H1 (cell line): ENCODE data around the gene NCEH1.

Source experiments
- CBX8 ChIP-seq: fragments of 300-800, 300-1000 bp; sonication (generic); IDR thresholded peaks from 2 replicates; pipeline ENCODE4 v1.7.1; 2016; ENCODE audit warnings: low read depth, low read length, borderline replicate concordance
- EZH2 ChIP-seq: fragments of 200-600 bp; sonication (generic); IDR thresholded peaks from 2 replicates; pipeline ENCODE4 v1.7.1; 2012; ENCODE audit warnings: low read depth, mild to moderate bottlenecking, moderate library complexity, low read length, inconsistent platforms; ENCODE audit not compliant: severe bottlenecking
- FOSL1 ChIP-seq: IDR thresholded peaks from 2 replicates; pipeline ENCODE4 v1.6.1; 2011; ENCODE audit warnings: mild to moderate bottlenecking, low read depth, low read length, moderate library complexity; ENCODE audit not compliant: insufficient read depth
- JUN ChIP-seq: IDR thresholded peaks from 2 replicates; pipeline ENCODE4 v1.6.1; 2011; ENCODE audit warnings: low read depth, mild to moderate bottlenecking, improper control_type of control experiment, low read length
- NRF1 ChIP-seq: IDR thresholded peaks from 2 replicates; pipeline ENCODE4 v1.6.1; 2011; ENCODE audit warnings: mild to moderate bottlenecking, low read depth, low read length, improper control_type of control experiment
- POLR2A ChIP-seq, 2 experiments: IDR thresholded peaks; 1 replicate in 1 of 2; 2 replicates in 1 of 2; pipeline ENCODE4 v1.6.1; 2011; ENCODE audit warnings: low read depth in 2 of 2, low read length in 2 of 2, mild to moderate bottlenecking in 2 of 2; ENCODE audit errors: control extremely low read depth in 1 of 2
- POLR2AphosphoS5 ChIP-seq: IDR thresholded peaks from 2 replicates; pipeline ENCODE4 v1.6.1; 2011; ENCODE audit warnings: low read depth, low read length
- RFX5 ChIP-seq: IDR thresholded peaks from 2 replicates; pipeline ENCODE4 v1.6.1; 2011; ENCODE audit warnings: low read depth, low read length, improper control_type of control experiment, borderline replicate concordance
- SRF ChIP-seq: IDR thresholded peaks from 2 replicates; pipeline ENCODE4 v1.6.1; 2011; ENCODE audit warnings: mild to moderate bottlenecking, low read depth, low read length, moderate library complexity
- TF ChIP-seq, protein P1 (sequence below), 3 experiments: IDR thresholded peaks; 1 replicate in 2 of 3; 2 replicates in 1 of 3; pipeline versions ENCODE4 v1.5.1 to v1.6.1; 2011; ENCODE audit warnings: low read length in 3 of 3, mild to moderate bottlenecking in 3 of 3, inconsistent platforms in 2 of 3, low read depth in 1 of 3, moderate library complexity in 1 of 3; ENCODE audit not compliant: insufficient read depth in 1 of 3; ENCODE audit errors: control extremely low read depth in 1 of 3
- TF ChIP-seq, protein P2 (sequence below): IDR thresholded peaks from 2 replicates; pipeline ENCODE4 v1.6.1; 2011; ENCODE audit warnings: low read length, improper control_type of control experiment
- TF ChIP-seq, protein P3 (sequence below): IDR thresholded peaks from 2 replicates; pipeline ENCODE4 v1.6.1; 2012; ENCODE audit warnings: inconsistent platforms

DNA sequence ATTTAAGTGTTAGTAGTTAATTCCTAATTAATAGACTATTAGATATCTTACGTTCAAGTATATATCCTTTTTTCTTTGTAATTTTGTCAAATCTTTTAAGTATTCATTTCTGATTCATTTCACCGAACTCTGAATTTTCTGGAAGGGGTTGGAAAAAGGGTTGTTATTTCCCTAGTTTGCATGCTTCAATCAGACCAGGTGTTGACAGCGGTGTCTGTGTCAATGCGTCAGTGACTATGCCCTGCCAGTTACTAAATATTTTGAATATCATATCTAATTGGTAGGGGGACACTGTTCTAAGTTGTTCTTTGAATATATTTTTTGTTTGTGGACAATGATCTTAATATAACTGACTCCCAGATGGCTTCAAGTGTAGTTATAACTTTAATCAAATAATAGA, 124.9 kb downstream of the NCEH1 start:
- no peak for TF ChIP-seq JUN
- no peak for TF ChIP-seq EZH2
- TF ChIP-seq POLR2AphosphoS5, result no peak
- TF ChIP-seq, protein P1, sequence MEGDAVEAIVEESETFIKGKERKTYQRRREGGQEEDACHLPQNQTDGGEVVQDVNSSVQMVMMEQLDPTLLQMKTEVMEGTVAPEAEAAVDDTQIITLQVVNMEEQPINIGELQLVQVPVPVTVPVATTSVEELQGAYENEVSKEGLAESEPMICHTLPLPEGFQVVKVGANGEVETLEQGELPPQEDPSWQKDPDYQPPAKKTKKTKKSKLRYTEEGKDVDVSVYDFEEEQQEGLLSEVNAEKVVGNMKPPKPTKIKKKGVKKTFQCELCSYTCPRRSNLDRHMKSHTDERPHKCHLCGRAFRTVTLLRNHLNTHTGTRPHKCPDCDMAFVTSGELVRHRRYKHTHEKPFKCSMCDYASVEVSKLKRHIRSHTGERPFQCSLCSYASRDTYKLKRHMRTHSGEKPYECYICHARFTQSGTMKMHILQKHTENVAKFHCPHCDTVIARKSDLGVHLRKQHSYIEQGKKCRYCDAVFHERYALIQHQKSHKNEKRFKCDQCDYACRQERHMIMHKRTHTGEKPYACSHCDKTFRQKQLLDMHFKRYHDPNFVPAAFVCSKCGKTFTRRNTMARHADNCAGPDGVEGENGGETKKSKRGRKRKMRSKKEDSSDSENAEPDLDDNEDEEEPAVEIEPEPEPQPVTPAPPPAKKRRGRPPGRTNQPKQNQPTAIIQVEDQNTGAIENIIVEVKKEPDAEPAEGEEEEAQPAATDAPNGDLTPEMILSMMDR (IDR thresholded peaks at IDR 0.05; ENCODE audit: control extremely low read depth in 1 of 3, insufficient read depth in 1 of 3, low read depth in 1 of 3, low read length in 3 of 3), result no peak
- TF ChIP-seq, protein P2, sequence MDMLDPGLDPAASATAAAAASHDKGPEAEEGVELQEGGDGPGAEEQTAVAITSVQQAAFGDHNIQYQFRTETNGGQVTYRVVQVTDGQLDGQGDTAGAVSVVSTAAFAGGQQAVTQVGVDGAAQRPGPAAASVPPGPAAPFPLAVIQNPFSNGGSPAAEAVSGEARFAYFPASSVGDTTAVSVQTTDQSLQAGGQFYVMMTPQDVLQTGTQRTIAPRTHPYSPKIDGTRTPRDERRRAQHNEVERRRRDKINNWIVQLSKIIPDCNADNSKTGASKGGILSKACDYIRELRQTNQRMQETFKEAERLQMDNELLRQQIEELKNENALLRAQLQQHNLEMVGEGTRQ, result no peak
- TF ChIP-seq, protein P3, sequence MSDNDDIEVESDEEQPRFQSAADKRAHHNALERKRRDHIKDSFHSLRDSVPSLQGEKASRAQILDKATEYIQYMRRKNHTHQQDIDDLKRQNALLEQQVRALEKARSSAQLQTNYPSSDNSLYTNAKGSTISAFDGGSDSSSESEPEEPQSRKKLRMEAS, result no peak
- TF ChIP-seq CBX8, result no peak
- no peak for TF ChIP-seq NRF1
- TF ChIP-seq SRF, result no peak
- TF ChIP-seq RFX5, result no peak
- TF ChIP-seq POLR2A (IDR thresholded peaks at IDR 0.05; ENCODE audit: control extremely low read depth in 1 of 2, low read depth in 2 of 2, low read length in 2 of 2), result no peak
- TF ChIP-seq FOSL1, result no peak
